ENCODE data around the gene DCAF15. TPM values are rescaled to one million over a fixed set of nuclear protein-coding genes. Genes with fewer than 3 reads are reported as not detected.
A peak's percentile ranks its signal among the peaks of the same experiment; 100 is the strongest.
"Not testable (repeated sequence)": the region's sequence is repeated elsewhere in the genome, so short reads cannot be mapped to it uniquely, and the experiment has no call there.

DCAF15 gene
- total RNA-seq, 1 donor from 2014 or later: 20.6 TPM

DNA sequence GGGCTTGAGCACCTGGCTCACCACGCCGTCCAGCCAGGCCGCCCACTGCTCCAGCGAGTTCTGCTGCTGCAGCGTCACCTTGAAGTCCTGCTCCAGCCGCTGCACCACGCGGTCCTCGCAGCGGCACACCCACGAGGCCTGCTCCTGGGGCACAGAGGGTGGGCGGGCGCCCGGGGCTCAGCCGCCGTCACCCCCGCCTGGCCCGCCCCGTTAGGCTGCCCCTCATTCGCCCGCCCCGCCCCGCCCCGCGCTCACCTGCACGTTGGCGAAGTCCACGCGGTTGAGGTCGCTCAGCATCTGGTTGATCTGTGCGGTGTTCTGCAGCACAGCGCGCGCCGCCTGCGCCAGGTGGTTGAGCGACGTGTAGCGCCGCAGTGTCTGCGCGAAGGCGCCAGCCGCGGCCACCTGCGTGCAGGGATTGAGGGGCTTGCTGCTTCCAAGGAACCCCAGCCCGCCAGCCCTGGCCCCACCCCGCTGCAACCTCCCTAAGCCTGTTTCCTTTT lies 11.3 kb downstream of the DCAF15 start:
- Histone ChIP-seq H3K27ac (peak overlapping the region; percentile 72), H3K9me3 (no peaks in the 10 kb centered on the region), H3K36me3 (peaks cover 0 to 55% of the 10 kb centered on the region in 2 donors), H3K4me1 (peaks cover 5% of the 10 kb centered on the region), H3K27me3 (no peaks in the 10 kb centered on the region), H3K4me3 (no peak overlapping the region)
- intact Hi-C loops (cut with DNase I): no loop called here
- no peak for TF ChIP-seq POLR2AphosphoS5 (IDR thresholded peaks at IDR 0.05; ENCODE audit: insufficient read depth in 1 of 2, low read depth in 1 of 2)
- TF ChIP-seq CTCF (IDR thresholded peaks at IDR 0.05): no peak
- TF ChIP-seq POLR2A (IDR thresholded peaks at IDR 0.05): no peak
- no peak for DNase-seq (ENCODE audit: extremely low spot score in 2 of 2)

- no peaks in the 10 kb centered on the region for H3K9me3 ChIP-seq
- H3K27ac ChIP-seq: no peak overlapping the region
- H3K4me1 ChIP-seq: peaks cover 5% of the 10 kb centered on the region
- no peak for DNase-seq (ENCODE audit: extremely low spot score in 2 of 2)
- peaks cover 0 to 56% of the 10 kb centered on the region in 2 donors for H3K36me3 ChIP-seq
- H3K27me3 ChIP-seq: no peaks in the 10 kb centered on the region
- intact Hi-C loops (cut with DNase I): no loop called here
- TF ChIP-seq POLR2A (IDR thresholded peaks at IDR 0.05) (no peak), CTCF (IDR thresholded peaks at IDR 0.05) (no peak), POLR2AphosphoS5 (IDR thresholded peaks at IDR 0.05; ENCODE audit: insufficient read depth in 1 of 2, low read depth in 1 of 2) (no peak)
- H3K4me3 ChIP-seq: no peak overlapping the region
Observed at GRCh38 chr19:13964776-13965175, 12.5 kb downstream of the DCAF15 start.

DNA sequence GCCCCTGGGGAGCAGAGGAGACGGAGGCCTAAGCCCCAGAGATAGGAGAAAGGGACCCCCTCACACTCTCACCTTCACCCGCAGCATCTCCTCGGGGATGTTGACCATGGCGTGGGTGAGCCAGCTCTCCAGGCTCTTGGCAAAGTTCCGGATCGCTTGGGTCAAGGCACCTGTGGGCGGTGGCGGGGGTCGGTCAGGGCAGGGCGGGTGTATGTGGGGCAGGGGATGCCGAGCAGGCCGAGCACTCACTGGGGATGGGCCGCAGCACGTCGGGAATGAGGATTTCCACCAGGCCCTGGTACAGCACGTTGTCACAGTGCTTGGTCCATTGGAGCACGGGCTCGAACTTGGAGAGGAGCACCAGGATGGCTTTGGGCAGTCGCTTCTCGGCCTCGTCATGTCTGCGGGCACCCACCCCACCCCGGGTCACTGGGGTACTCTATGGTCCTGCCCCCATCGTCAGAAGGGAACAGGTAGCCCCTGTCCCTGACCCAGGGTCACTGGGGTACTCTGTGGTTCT lies 13.1 kb downstream of the DCAF15 start:
- TF ChIP-seq POLR2A (IDR thresholded peaks at IDR 0.05) (no peak), POLR2AphosphoS5 (IDR thresholded peaks at IDR 0.05; ENCODE audit: insufficient read depth in 1 of 2, low read depth in 1 of 2) (no peak), CTCF (IDR thresholded peaks at IDR 0.05) (no peak)
- intact Hi-C loops (cut with DNase I): no loop called here
- Histone ChIP-seq H3K4me3 (no peak overlapping the region), H3K36me3 (peaks cover 0 to 54% of the 10 kb centered on the region in 2 donors), H3K9me3 (no peaks in the 10 kb centered on the region), H3K27ac (no peak overlapping the region), H3K27me3 (no peaks in the 10 kb centered on the region), H3K4me1 (peaks cover 5% of the 10 kb centered on the region)
- no peak for DNase-seq (ENCODE audit: extremely low spot score in 2 of 2)

GRCh38 chr19:13965926-13966683 lies 13.8 kb downstream of the DCAF15 start:
- no peaks in the 10 kb centered on the region for H3K27me3 ChIP-seq
- H3K9me3 ChIP-seq: no peaks in the 10 kb centered on the region
- TF ChIP-seq POLR2A (IDR thresholded peaks at IDR 0.05) (no peak), POLR2AphosphoS5 (IDR thresholded peaks at IDR 0.05; ENCODE audit: insufficient read depth in 1 of 2, low read depth in 1 of 2) (no peak), CTCF (IDR thresholded peaks at IDR 0.05) (no peak)
- peaks cover 0 to 48% of the 10 kb centered on the region in 2 donors for H3K36me3 ChIP-seq
- intact Hi-C loops (cut with DNase I): no loop called here
- H3K27ac ChIP-seq: no peak overlapping the region
- peaks cover 5% of the 10 kb centered on the region for H3K4me1 ChIP-seq
- no peak overlapping the region for H3K4me3 ChIP-seq
- no peak for DNase-seq (ENCODE audit: extremely low spot score in 2 of 2)

GRCh38 chr19:13966684-13967128 lies 14.4 kb downstream of the DCAF15 start:
- no peak overlapping the region for H3K4me3 ChIP-seq
- no peak for TF ChIP-seq POLR2A (IDR thresholded peaks at IDR 0.05)
- no peak for TF ChIP-seq CTCF (IDR thresholded peaks at IDR 0.05)
- no peak for TF ChIP-seq POLR2AphosphoS5 (IDR thresholded peaks at IDR 0.05; ENCODE audit: insufficient read depth in 1 of 2, low read depth in 1 of 2)
- peaks cover 5% of the 10 kb centered on the region for H3K4me1 ChIP-seq
- peaks cover 0 to 47% of the 10 kb centered on the region in 2 donors for H3K36me3 ChIP-seq
- no peak for DNase-seq (ENCODE audit: extremely low spot score in 2 of 2)
- intact Hi-C loops (cut with DNase I): no loop called here
- no peaks in the 10 kb centered on the region for H3K27me3 ChIP-seq
- H3K27ac ChIP-seq: no peak overlapping the region
- no peaks in the 10 kb centered on the region for H3K9me3 ChIP-seq

DNA sequence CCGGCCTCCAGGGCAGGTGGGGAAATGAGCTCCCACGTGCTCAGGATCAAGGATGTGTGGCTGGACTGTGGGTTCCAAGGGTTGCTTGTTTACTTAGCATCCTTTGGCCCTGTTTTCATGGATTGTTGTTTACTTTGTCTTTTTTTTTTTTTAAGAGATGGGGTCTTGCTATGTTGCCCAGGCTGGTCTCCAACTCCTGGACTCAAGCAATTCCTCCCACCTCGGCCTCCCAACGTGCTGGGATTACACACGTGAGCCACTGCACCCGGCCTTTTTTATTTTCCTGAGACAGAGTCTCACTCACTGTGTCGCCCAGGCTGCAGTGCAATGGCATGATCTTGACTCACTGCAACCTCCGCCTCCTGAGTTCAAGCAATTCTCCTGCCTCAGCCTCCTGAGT lies 14.9 kb downstream of the DCAF15 start:
- H3K4me1 ChIP-seq: not testable (repeated sequence)
- H3K36me3 ChIP-seq: peaks cover 0 to 50% of the 10 kb centered on the region in 2 donors

More for the DNA sequence above, 14.9 kb downstream of the DCAF15 start:
- H3K27ac ChIP-seq; DNase-seq (ENCODE audit: extremely low spot score in 2 of 2); H3K27me3 ChIP-seq; H3K4me3 ChIP-seq; H3K9me3 ChIP-seq; intact Hi-C loops (cut with DNase I): not testable (repeated sequence)
